PC-3 (cell line): Measurements from ENCODE around the gene RSPH10B2.
"Not testable (repeated sequence)": the region's sequence is repeated elsewhere in the genome, so short reads cannot be mapped to it uniquely, and the experiment has no call there.

ENCODE experiments used
- CTCF ChIP-seq: fragments of 300-600 bp; sonication (generic); conservative IDR thresholded peaks from 2 replicates; pipeline ENCODE4 v1.5.1; 2017; ENCODE audit warnings: antibody characterized with exemption, low read depth, mild to moderate bottlenecking, low read length
- EZH2 ChIP-seq: fragments of 300-600 bp; sonication (generic); IDR thresholded peaks from one replicate; pipeline ENCODE4 v1.6.1; 2017; ENCODE audit warnings: antibody characterized with exemption, mild to moderate bottlenecking, low read length; ENCODE audit not compliant: unreplicated experiment
- EZH2phosphoT487 ChIP-seq: fragments of 300-600 bp; sonication (generic); IDR thresholded peaks from 2 replicates; pipeline ENCODE4 v1.6.1; 2018; ENCODE audit warnings: mild to moderate bottlenecking, antibody characterized with exemption, low read length, borderline replicate concordance

DNA sequence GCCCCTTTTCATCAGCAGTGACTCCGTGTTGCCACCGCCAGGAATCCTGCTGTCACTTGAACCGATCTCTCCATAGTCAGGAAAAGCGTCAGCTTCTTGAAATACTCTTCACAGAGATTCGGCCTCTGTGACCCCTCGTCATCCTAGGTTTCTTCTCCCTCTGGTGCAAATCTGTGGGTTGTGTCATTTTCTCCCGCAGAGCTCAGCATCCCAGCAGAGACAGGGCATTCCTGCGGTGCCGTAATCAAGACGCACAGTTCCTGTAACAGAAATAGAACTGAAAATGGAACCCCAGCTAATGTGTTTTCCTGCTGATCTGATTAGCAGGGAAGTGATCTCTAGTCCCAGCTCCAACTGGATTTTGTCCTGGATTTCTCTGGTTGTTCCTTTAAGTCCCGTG lies 40.4 kb downstream of the RSPH10B2 start:
- not testable (repeated sequence) for TF ChIP-seq CTCF, EZH2phosphoT487, EZH2
